Smooth muscle cell (in vitro differentiated cells): Measurements from ENCODE around the gene SLC5A1. TPM values are rescaled to one million over a fixed set of nuclear protein-coding genes. Genes with fewer than 3 reads are reported as not detected.

ENCODE experiments used
- DNase-seq: peaks from one replicate; lab custom pipeline; 2025; ENCODE audit not compliant: unreplicated experiment; lab: John Stamatoyannopoulos, UW
- H2AFZ ChIP-seq: fragments of 200-600 bp; sonication (generic); 2 replicates; pipeline ENCODE4 v1.6.0; 2016; ENCODE audit warnings: antibody characterized with exemption, low read depth, mild to moderate bottlenecking
- H3F3A ChIP-seq: fragments of 200-600 bp; sonication (generic); 2 replicates; pipeline ENCODE4 v1.6.0; 2017; ENCODE audit warnings: antibody characterized with exemption, low read depth
- H3K27ac ChIP-seq: fragments of 200-600 bp; sonication (generic); 2 replicates; pipeline ENCODE4 v1.5.1; 2016; ENCODE audit warnings: low read depth, mild to moderate bottlenecking
- H3K27me3 ChIP-seq: fragments of 200-600 bp; sonication (generic); 2 replicates; pipeline ENCODE4 v1.6.1; 2016; ENCODE audit warnings: low read depth, mild to moderate bottlenecking
- H3K36me3 ChIP-seq: fragments of 200-600 bp; sonication (generic); 2 replicates; pipeline ENCODE4 v1.5.1; 2016; ENCODE audit warnings: low read depth
- H3K4me1 ChIP-seq: fragments of 200-600 bp; sonication (generic); 2 replicates; pipeline ENCODE4 v1.5.1; 2016; ENCODE audit warnings: low read depth
- H3K4me2 ChIP-seq: fragments of 200-600 bp; sonication (generic); 2 replicates; pipeline ENCODE4 v1.6.0; 2016; ENCODE audit warnings: mild to moderate bottlenecking
- H3K4me3 ChIP-seq: fragments of 200-600 bp; sonication (generic); 2 replicates; pipeline ENCODE4 v1.5.1; 2016; ENCODE audit warnings: mild to moderate bottlenecking
- H3K79me2 ChIP-seq: fragments of 200-600 bp; sonication (generic); 2 replicates; pipeline ENCODE4 v1.6.0; 2016; ENCODE audit warnings: low read depth, mild to moderate bottlenecking
- H3K9ac ChIP-seq: fragments of 200-600 bp; sonication (generic); 2 replicates; pipeline ENCODE4 v1.6.0; 2016; ENCODE audit warnings: low read depth
- H3K9me3 ChIP-seq: fragments of 200-600 bp; sonication (generic); replicated peaks from 2 replicates; pipeline ENCODE4 v1.5.1; 2016; ENCODE audit warnings: low read depth
- H4K20me1 ChIP-seq: fragments of 200-600 bp; sonication (generic); 2 replicates; pipeline ENCODE4 v1.6.0; 2016; ENCODE audit warnings: low read depth
- CTCF ChIP-seq: fragments of 200-600 bp; sonication (generic); IDR thresholded peaks from 2 replicates; pipeline ENCODE4 v1.5.1; 2017; ENCODE audit warnings: borderline replicate concordance, mild to moderate bottlenecking, antibody characterized with exemption; ENCODE audit not compliant: insufficient read depth, poor library complexity, severe bottlenecking
- WGBS: methylation state at CpG from one replicate; pipeline ENCODE4 v1.1.7; 2016; ENCODE audit warnings: low lambda C conversion rate; 5-methylcytosine and 5-hydroxymethylcytosine counted together
- polyA plus RNA-seq: library from polyadenylated mRNA; unstranded; fragments of >200 nt; fragmentation: Nextera tagmentation; extraction: Ambion mirVana; gene quantifications from 2 replicates; pipeline ENCODE4 v1.2.1, GENCODE V29; 2016
- total RNA-seq: library from RNA; depleted of rRNA; stranded (reverse); fragments of >200 nt; gene quantifications from 2 replicates; pipeline ENCODE4 v1.2.3, GENCODE V29; 2014

Gene SLC5A1
- total and polyA plus RNA-seq, 2 experiments from 2014 or later, result not detected

GRCh38 chr22:32024796-32025195, 18.3 kb upstream of the SLC5A1 start:
- Histone ChIP-seq H3K9ac (no peak overlapping the region), H2AFZ (no peak overlapping the region), H3K4me2 (no peak overlapping the region), H3F3A (no peaks in the 10 kb centered on the region), H3K4me3 (no peak overlapping the region), H3K79me2 (no peaks in the 10 kb centered on the region), H3K27ac (no peak overlapping the region), H3K27me3 (peaks cover 4% of the 10 kb centered on the region), H3K36me3 (no peaks in the 10 kb centered on the region), H3K9me3 (no peaks in the 10 kb centered on the region), H4K20me1 (no peaks in the 10 kb centered on the region), H3K4me1 (no peaks in the 10 kb centered on the region)
- no peak for DNase-seq
- no peak for TF ChIP-seq CTCF
- 72% methylated on average over 1 of the region's 1 CpG for WGBS

- no peak overlapping the region for H3K27ac ChIP-seq
- no peak overlapping the region for H3K4me2 ChIP-seq
- H3F3A ChIP-seq, result no peaks in the 10 kb centered on the region
- no peaks in the 10 kb centered on the region for H3K36me3 ChIP-seq
- WGBS, result 93% methylated on average over 4 of the region's 4 CpGs
- H4K20me1 ChIP-seq, result no peaks in the 10 kb centered on the region
- no peak overlapping the region for H3K4me3 ChIP-seq
- H3K9me3 ChIP-seq, result no peaks in the 10 kb centered on the region
- no peaks in the 10 kb centered on the region for H3K79me2 ChIP-seq
- no peaks in the 10 kb centered on the region for H3K4me1 ChIP-seq
- peaks cover 5% of the 10 kb centered on the region for H3K27me3 ChIP-seq
- H2AFZ ChIP-seq, result no peak overlapping the region
- no peak for TF ChIP-seq CTCF
- H3K9ac ChIP-seq, result no peak overlapping the region
- no peak for DNase-seq
Observed at GRCh38 chr22:32030518-32031247, 12.4 kb upstream of the SLC5A1 start.

GRCh38 chr22:32031466-32031865, 11.6 kb upstream of the SLC5A1 start:
- no peak overlapping the region for H3K4me3 ChIP-seq
- H3F3A ChIP-seq, result no peaks in the 10 kb centered on the region
- H2AFZ ChIP-seq, result no peak overlapping the region
- H3K27me3 ChIP-seq, result peaks cover 5% of the 10 kb centered on the region
- H3K4me2 ChIP-seq, result no peak overlapping the region
- 92% methylated on average over 5 of the region's 5 CpGs for WGBS
- H3K9ac ChIP-seq, result no peak overlapping the region
- H3K79me2 ChIP-seq, result no peaks in the 10 kb centered on the region
- no peaks in the 10 kb centered on the region for H4K20me1 ChIP-seq
- H3K27ac ChIP-seq, result no peak overlapping the region
- DNase-seq, result no peak
- H3K4me1 ChIP-seq, result no peaks in the 10 kb centered on the region
- no peaks in the 10 kb centered on the region for H3K9me3 ChIP-seq
- no peak for TF ChIP-seq CTCF
- no peaks in the 10 kb centered on the region for H3K36me3 ChIP-seq

- no peak overlapping the region for H3K27ac ChIP-seq
- H3K79me2 ChIP-seq, result no peaks in the 10 kb centered on the region
- no peaks in the 10 kb centered on the region for H3K4me1 ChIP-seq
- H3K27me3 ChIP-seq, result peaks cover 5% of the 10 kb centered on the region
- H3K36me3 ChIP-seq, result no peaks in the 10 kb centered on the region
- TF ChIP-seq CTCF, result no peak
- H3K4me3 ChIP-seq, result no peak overlapping the region
- no peak overlapping the region for H2AFZ ChIP-seq
- DNase-seq, result no peak
- H3K9me3 ChIP-seq, result no peaks in the 10 kb centered on the region
- H3K9ac ChIP-seq, result no peak overlapping the region
- 85% methylated on average over 5 of the region's 5 CpGs for WGBS
- no peaks in the 10 kb centered on the region for H3F3A ChIP-seq
- H3K4me2 ChIP-seq, result no peak overlapping the region
- H4K20me1 ChIP-seq, result no peaks in the 10 kb centered on the region
Observed at GRCh38 chr22:32034275-32034674, 8.8 kb upstream of the SLC5A1 start.
